Hepatocyte (in vitro differentiated cells): ENCODE measurements around the gene JARID2. TPM values are rescaled to one million over a fixed set of nuclear protein-coding genes. Genes with fewer than 3 reads are reported as not detected.
A peak's percentile ranks its signal among the peaks of the same experiment; 100 is the strongest.

Source experiments
- DNase-seq: peaks from one replicate; pipeline ENCODE4 v3.0.0-alpha.2; 2016; ENCODE audit warnings: low spot score
- H2AFZ ChIP-seq: fragments of 200-600 bp; sonication (generic); 2 replicates; pipeline ENCODE4 v1.6.0; 2016; ENCODE audit warnings: antibody characterized with exemption, mild to moderate bottlenecking
- H3K27ac ChIP-seq: fragments of 200-600 bp; sonication (generic); 2 replicates; pipeline ENCODE4 v1.5.1; 2016; ENCODE audit warnings: mild to moderate bottlenecking
- H3K27me3 ChIP-seq: fragments of 200-600 bp; sonication (generic); 2 replicates; pipeline ENCODE4 v1.6.1; 2016
- H3K36me3 ChIP-seq: fragments of 200-600 bp; sonication (generic); replicated peaks from 2 replicates; pipeline ENCODE4 v1.5.1; 2016; ENCODE audit warnings: low read depth; ENCODE audit not compliant: insufficient read depth
- H3K4me1 ChIP-seq: fragments of 200-600 bp; sonication (generic); 2 replicates; pipeline ENCODE4 v1.5.1; 2016; ENCODE audit warnings: mild to moderate bottlenecking, moderate library complexity; ENCODE audit not compliant: insufficient read depth
- H3K4me2 ChIP-seq: fragments of 200-600 bp; sonication (generic); 2 replicates; pipeline ENCODE4 v1.6.0; 2016
- H3K4me3 ChIP-seq: fragments of 200-600 bp; sonication (generic); 2 replicates; pipeline ENCODE4 v1.5.1; 2016; ENCODE audit warnings: mild to moderate bottlenecking
- H3K79me2 ChIP-seq: fragments of 200-600 bp; sonication (generic); 2 replicates; pipeline ENCODE4 v1.6.0; 2017; ENCODE audit warnings: mild to moderate bottlenecking
- H3K9me2 ChIP-seq: fragments of 200-600 bp; sonication (generic); replicated peaks from 2 replicates; pipeline ENCODE4 v1.6.0; 2017; ENCODE audit warnings: mild to moderate bottlenecking; ENCODE audit not compliant: insufficient read depth
- H3K9me3 ChIP-seq: fragments of 200-600 bp; sonication (generic); 2 replicates; pipeline ENCODE4 v1.5.1; 2016; ENCODE audit warnings: low read depth, mild to moderate bottlenecking
- H4K20me1 ChIP-seq: fragments of 200-600 bp; sonication (generic); 2 replicates; pipeline ENCODE4 v1.6.0; 2016; ENCODE audit warnings: mild to moderate bottlenecking; ENCODE audit not compliant: insufficient read depth, poor library complexity, severe bottlenecking
- CTCF ChIP-seq: fragments of 200-600 bp; sonication (generic); IDR thresholded peaks from 2 replicates; pipeline ENCODE4 v1.5.1; 2016; ENCODE audit warnings: antibody characterized with exemption, mild to moderate bottlenecking; ENCODE audit not compliant: poor library complexity
- EZH2 ChIP-seq: fragments of 200-600 bp; sonication (generic); IDR thresholded peaks from 2 replicates; pipeline ENCODE4 v1.6.1; 2016; ENCODE audit warnings: antibody characterized with exemption, mild to moderate bottlenecking, borderline replicate concordance
- EZH2phosphoT487 ChIP-seq: fragments of 200-600 bp; sonication (generic); IDR thresholded peaks from one replicate; pipeline ENCODE4 v1.6.1; 2018; ENCODE audit warnings: antibody characterized with exemption, mild to moderate bottlenecking, low read depth, moderate library complexity; ENCODE audit not compliant: unreplicated experiment, severe bottlenecking
- WGBS: methylation state at CpG from one replicate; pipeline ENCODE4 v1.1.6; 2016; ENCODE audit warnings: low lambda C conversion rate; ENCODE audit errors: missing lambda C conversion rate; 5-methylcytosine and 5-hydroxymethylcytosine counted together
- polyA plus RNA-seq: library from polyadenylated mRNA; unstranded; fragments of >200 nt; fragmentation: Nextera tagmentation; extraction: Ambion mirVana; gene quantifications from 2 replicates; pipeline ENCODE4 v1.2.1, GENCODE V29; 2016
- total RNA-seq: library from RNA; depleted of rRNA; stranded (reverse); fragments of >200 nt; gene quantifications from 2 replicates; pipeline ENCODE4 v1.2.3, GENCODE V29; 2014

JARID2 gene
- total and polyA plus RNA-seq, 2 experiments from 2014 or later, result 4.6 to 11.6 TPM

GRCh38 chr6:15250187-15251168 lies 4.6 kb downstream of the JARID2 start:
- WGBS, result 88% methylated on average over 15 of the region's 15 CpGs
- DNase-seq, result no peak
- peak overlapping the region; percentile 80 for H3K4me2 ChIP-seq
- H2AFZ ChIP-seq, result no peak overlapping the region
- H3K4me3 ChIP-seq, result no peak overlapping the region
- no peak overlapping the region for H3K27ac ChIP-seq
- no peaks in the 10 kb centered on the region for H3K27me3 ChIP-seq
- H3K4me1 ChIP-seq, result peaks cover 4% of the 10 kb centered on the region
- peaks cover 23% of the 10 kb centered on the region for H4K20me1 ChIP-seq
- no peaks in the 10 kb centered on the region for H3K36me3 ChIP-seq
- no peaks in the 10 kb centered on the region for H3K9me2 ChIP-seq
- peaks cover 80% of the 10 kb centered on the region for H3K79me2 ChIP-seq
- H3K9me3 ChIP-seq, result no peaks in the 10 kb centered on the region
- no peak for TF ChIP-seq CTCF
- TF ChIP-seq EZH2phosphoT487, result no peak

GRCh38 chr6:15252195-15252594 lies 6.3 kb downstream of the JARID2 start:
- Histone ChIP-seq H3K36me3 (no peaks in the 10 kb centered on the region), H3K9me3 (no peaks in the 10 kb centered on the region), H3K79me2 (peaks cover 83% of the 10 kb centered on the region), H3K27ac (no peak overlapping the region), H3K4me1 (peaks cover 11% of the 10 kb centered on the region), H3K4me3 (no peak overlapping the region), H2AFZ (no peak overlapping the region), H4K20me1 (peaks cover 25% of the 10 kb centered on the region), H3K9me2 (no peaks in the 10 kb centered on the region), H3K4me2 (no peak overlapping the region), H3K27me3 (no peaks in the 10 kb centered on the region)
- DNase-seq, result no peak
- 66% methylated on average over 3 of the region's 3 CpGs for WGBS
- no peak for TF ChIP-seq CTCF
- no peak for TF ChIP-seq EZH2
- no peak for TF ChIP-seq EZH2phosphoT487

- Histone ChIP-seq H3K4me3 (no peak overlapping the region), H2AFZ (no peak overlapping the region), H3K27me3 (no peaks in the 10 kb centered on the region), H3K36me3 (no peaks in the 10 kb centered on the region), H3K9me3 (no peaks in the 10 kb centered on the region), H3K79me2 (peaks cover 86% of the 10 kb centered on the region), H3K27ac (no peak overlapping the region), H4K20me1 (peaks cover 25% of the 10 kb centered on the region), H3K4me2 (no peak overlapping the region), H3K9me2 (no peaks in the 10 kb centered on the region), H3K4me1 (peaks cover 21% of the 10 kb centered on the region)
- TF ChIP-seq EZH2, result no peak
- TF ChIP-seq EZH2phosphoT487, result no peak
- TF ChIP-seq CTCF, result no peak
- 90% methylated on average over 14 of the region's 14 CpGs for WGBS
- no peak for DNase-seq
These were observed 7.5 kb downstream of the JARID2 start for GRCh38 chr6:15253203-15254022.
